Skeletal muscle satellite cell (primary cell): ENCODE measurements around the gene GABRB1.

ENCODE experiments used
- H3K27me3 ChIP-seq: 2 replicates; pipeline ENCODE4 v1.7.0; 2013; ENCODE audit warnings: low read length; ENCODE audit not compliant: control insufficient read depth, insufficient read depth
- H3K36me3 ChIP-seq: 2 replicates; pipeline ENCODE4 v1.7.0; 2013; ENCODE audit warnings: mild to moderate bottlenecking, control low read depth, low read length; ENCODE audit not compliant: insufficient read depth
- H3K4me1 ChIP-seq: 2 replicates; pipeline ENCODE4 v1.7.0; 2013; ENCODE audit warnings: low read length; ENCODE audit not compliant: control insufficient read depth, insufficient read depth
- H3K4me2 ChIP-seq: 2 replicates; pipeline ENCODE4 v1.7.0; 2013; ENCODE audit warnings: mild to moderate bottlenecking, low read length
- H3K4me3 ChIP-seq: 2 replicates; pipeline ENCODE4 v1.7.0; 2013; ENCODE audit warnings: low read length
- H3K9ac ChIP-seq: 2 replicates; pipeline ENCODE4 v1.7.0; 2013; ENCODE audit warnings: mild to moderate bottlenecking, low read depth, low read length, moderate library complexity
- H3K9me3 ChIP-seq: replicated peaks from 2 replicates; pipeline ENCODE4 v1.7.0; 2013; ENCODE audit warnings: mild to moderate bottlenecking, control low read depth, low read length

Gene GABRB1

DNA sequence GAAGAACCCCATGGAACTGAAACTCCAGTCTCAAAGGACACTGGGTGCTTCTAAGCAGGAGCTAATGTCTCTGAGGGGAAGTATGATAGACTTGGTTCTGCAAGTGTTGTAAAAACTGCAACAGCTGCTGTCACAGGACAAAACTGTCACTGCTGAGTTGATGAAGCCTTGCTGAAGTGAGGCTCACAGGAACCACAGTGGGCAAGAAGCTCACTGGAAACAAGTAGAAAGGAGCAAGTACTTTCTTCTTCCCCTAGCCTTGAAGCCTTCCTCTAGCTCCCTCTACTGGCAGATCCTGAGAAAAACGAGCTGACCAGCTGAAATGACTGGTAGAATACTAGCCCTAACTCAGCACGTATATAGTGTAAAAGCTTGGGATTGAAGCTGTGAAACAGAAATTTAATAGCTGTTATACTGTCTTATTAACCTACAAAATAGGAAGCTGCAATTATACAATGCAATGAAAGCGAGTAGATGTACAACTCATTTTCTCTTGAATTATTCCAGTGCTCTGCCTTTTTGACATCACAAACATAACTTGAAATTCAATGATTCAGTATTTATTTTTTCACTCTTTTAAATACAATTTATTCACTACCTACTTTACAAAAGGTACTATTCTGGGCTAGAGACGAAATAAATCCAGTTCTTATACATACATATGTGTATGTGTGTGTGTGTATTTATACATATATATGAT, 91.4 kb downstream of the GABRB1 start:
- H3K4me2 ChIP-seq: no peak overlapping the region
- no peak overlapping the region for H3K9ac ChIP-seq
- H3K4me3 ChIP-seq: no peak overlapping the region
- no peaks in the 10 kb centered on the region for H3K4me1 ChIP-seq
- no peaks in the 10 kb centered on the region for H3K9me3 ChIP-seq
- H3K36me3 ChIP-seq: no peaks in the 10 kb centered on the region
- peaks cover 8% of the 10 kb centered on the region for H3K27me3 ChIP-seq

- no peaks in the 10 kb centered on the region for H3K9me3 ChIP-seq
- no peaks in the 10 kb centered on the region for H3K4me1 ChIP-seq
- H3K9ac ChIP-seq: no peak overlapping the region
- no peak overlapping the region for H3K4me3 ChIP-seq
- no peaks in the 10 kb centered on the region for H3K27me3 ChIP-seq
- no peak overlapping the region for H3K4me2 ChIP-seq
- H3K36me3 ChIP-seq: no peaks in the 10 kb centered on the region
Observed at GRCh38 chr4:47128991-47129390, 97.6 kb downstream of the GABRB1 start.

GRCh38 chr4:47135210-47135609, 103.8 kb downstream of the GABRB1 start:
- Histone ChIP-seq H3K4me2 (no peak overlapping the region), H3K36me3 (no peaks in the 10 kb centered on the region)

DNA sequence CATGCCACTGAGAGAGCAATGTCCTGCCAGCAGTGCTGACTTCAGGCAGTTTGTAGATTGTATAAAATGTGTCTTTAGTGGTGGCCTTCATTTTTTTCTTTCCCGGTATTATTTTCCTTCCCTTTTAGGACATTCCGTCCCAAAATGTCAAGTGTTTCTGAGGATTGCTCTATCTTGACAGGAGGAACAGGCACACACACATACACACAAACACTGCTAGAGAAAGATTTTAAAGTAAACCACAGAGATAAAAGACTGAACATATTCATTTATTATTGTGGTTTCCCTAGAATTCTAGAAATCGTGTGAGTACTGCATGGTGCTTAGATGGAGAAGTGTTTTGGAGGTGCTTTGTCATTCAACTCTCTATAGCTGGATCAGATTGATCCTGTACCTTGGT, 111.9 kb downstream of the GABRB1 start:
- H3K4me1 ChIP-seq: no peaks in the 10 kb centered on the region
- H3K4me3 ChIP-seq: no peak overlapping the region
- no peak overlapping the region for H3K9ac ChIP-seq
- no peaks in the 10 kb centered on the region for H3K36me3 ChIP-seq
- H3K4me2 ChIP-seq: no peak overlapping the region
- H3K27me3 ChIP-seq: peaks cover 15% of the 10 kb centered on the region
- no peaks in the 10 kb centered on the region for H3K9me3 ChIP-seq

More at GRCh38 chr4:47135210-47135609, 103.8 kb downstream of the GABRB1 start:
- Histone ChIP-seq H3K4me1 (no peaks in the 10 kb centered on the region), H3K4me3 (no peak overlapping the region), H3K9ac (no peak overlapping the region), H3K27me3 (peaks cover 10% of the 10 kb centered on the region), H3K9me3 (no peaks in the 10 kb centered on the region)

GRCh38 chr4:47145630-47146029, 114.3 kb downstream of the GABRB1 start:
- Histone ChIP-seq H3K9me3 (no peaks in the 10 kb centered on the region), H3K4me3 (no peak overlapping the region), H3K9ac (no peak overlapping the region), H3K27me3 (peaks cover 13% of the 10 kb centered on the region), H3K4me2 (no peak overlapping the region), H3K4me1 (no peaks in the 10 kb centered on the region), H3K36me3 (no peaks in the 10 kb centered on the region)

- H3K4me1 ChIP-seq: no peaks in the 10 kb centered on the region
- H3K36me3 ChIP-seq: no peaks in the 10 kb centered on the region
- no peak overlapping the region for H3K4me2 ChIP-seq
- no peaks in the 10 kb centered on the region for H3K9me3 ChIP-seq
- no peak overlapping the region for H3K9ac ChIP-seq
- peaks cover 10% of the 10 kb centered on the region for H3K27me3 ChIP-seq
- no peak overlapping the region for H3K4me3 ChIP-seq
Observed at GRCh38 chr4:47154816-47155370, 123.5 kb downstream of the GABRB1 start.

- H3K36me3 ChIP-seq: no peaks in the 10 kb centered on the region
- H3K9me3 ChIP-seq: no peaks in the 10 kb centered on the region
Observed at GRCh38 chr4:47155919-47156318, 124.6 kb downstream of the GABRB1 start.

GRCh38 chr4:47160095-47160494, 128.7 kb downstream of the GABRB1 start:
- no peak overlapping the region for H3K4me2 ChIP-seq
- H3K36me3 ChIP-seq: no peaks in the 10 kb centered on the region
- no peak overlapping the region for H3K9ac ChIP-seq
- H3K9me3 ChIP-seq: no peaks in the 10 kb centered on the region
- H3K4me3 ChIP-seq: no peak overlapping the region
- H3K4me1 ChIP-seq: no peaks in the 10 kb centered on the region
- peaks cover 2% of the 10 kb centered on the region for H3K27me3 ChIP-seq

More at GRCh38 chr4:47155919-47156318, 124.6 kb downstream of the GABRB1 start:
- Histone ChIP-seq H3K4me2 (no peak overlapping the region), H3K27me3 (peaks cover 10% of the 10 kb centered on the region), H3K4me1 (no peaks in the 10 kb centered on the region), H3K9ac (no peak overlapping the region), H3K4me3 (no peak overlapping the region)

DNA sequence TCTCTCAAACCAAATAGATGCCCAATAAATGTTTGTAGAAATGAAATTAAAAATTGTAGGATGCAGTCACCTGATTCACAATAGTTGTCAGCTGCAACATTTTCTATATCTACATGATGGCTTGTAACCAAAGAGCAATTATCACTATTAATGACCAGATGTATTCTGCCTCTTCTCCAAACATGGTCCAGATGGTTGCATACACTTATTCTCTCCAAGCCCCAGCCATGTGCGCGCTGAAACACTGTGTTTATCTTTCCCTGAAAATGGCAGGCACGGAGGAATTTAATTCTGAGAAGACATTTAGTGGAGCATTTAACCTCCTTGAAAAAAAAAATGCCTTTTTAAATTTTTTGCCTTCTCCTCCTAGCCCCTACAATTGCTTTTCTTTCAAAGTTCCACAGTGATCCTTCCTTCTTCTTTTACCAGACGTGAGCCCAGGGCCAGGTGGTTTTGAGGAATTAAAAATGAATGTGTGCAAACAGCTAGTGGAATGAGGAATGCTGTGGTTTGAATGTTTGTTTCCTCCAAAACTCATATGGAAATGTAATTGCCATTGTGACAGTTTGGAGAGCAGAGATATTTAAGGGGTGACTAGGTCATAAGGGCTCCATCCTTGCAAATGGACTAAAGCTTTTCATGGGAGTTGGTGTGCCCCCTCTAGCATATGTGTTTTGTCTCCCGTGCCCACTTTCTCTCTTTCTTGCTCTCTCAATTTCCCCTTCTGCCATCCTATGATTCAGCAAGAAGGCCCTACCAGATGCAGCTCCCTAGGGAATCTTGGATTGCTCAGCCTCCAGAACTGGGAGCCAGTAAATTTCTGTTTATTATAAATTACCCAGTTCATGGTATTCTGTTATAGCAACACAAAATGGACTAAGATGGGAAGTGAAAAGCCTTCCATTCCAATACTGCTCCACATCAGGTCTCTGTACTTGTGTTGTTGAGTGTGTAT, 136.0 kb downstream of the GABRB1 start:
- no peaks in the 10 kb centered on the region for H3K4me1 ChIP-seq
- H3K4me2 ChIP-seq: no peak overlapping the region
- H3K27me3 ChIP-seq: peaks cover 6% of the 10 kb centered on the region
- H3K9me3 ChIP-seq: no peaks in the 10 kb centered on the region
- H3K9ac ChIP-seq: no peak overlapping the region
- no peaks in the 10 kb centered on the region for H3K36me3 ChIP-seq
- no peak overlapping the region for H3K4me3 ChIP-seq

- peaks cover 9% of the 10 kb centered on the region for H3K27me3 ChIP-seq
- H3K4me1 ChIP-seq: no peaks in the 10 kb centered on the region
- no peak overlapping the region for H3K4me3 ChIP-seq
- no peaks in the 10 kb centered on the region for H3K9me3 ChIP-seq
- H3K36me3 ChIP-seq: no peaks in the 10 kb centered on the region
- no peak overlapping the region for H3K9ac ChIP-seq
- no peak overlapping the region for H3K4me2 ChIP-seq
Observed at GRCh38 chr4:47184083-47184482, 152.7 kb downstream of the GABRB1 start.

DNA sequence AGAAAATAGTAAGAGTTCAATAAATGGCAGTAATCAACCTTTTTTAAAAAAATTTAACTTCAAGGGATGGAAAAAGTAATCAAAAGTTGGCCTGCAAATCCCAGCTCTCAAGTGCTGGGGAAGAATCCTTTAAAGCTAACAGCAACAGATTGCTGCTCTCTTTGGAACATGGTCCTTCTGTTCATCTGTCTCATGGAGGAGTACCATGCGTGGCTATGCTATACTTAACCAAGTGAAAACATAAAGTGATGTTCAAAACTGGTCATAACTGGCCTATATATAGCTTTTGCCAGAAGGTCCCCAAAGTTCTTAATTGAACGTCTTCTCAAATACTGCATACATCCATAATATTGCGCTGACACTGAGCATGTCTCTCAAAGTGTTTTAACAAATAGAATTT, 154.4 kb downstream of the GABRB1 start:
- peaks cover 12% of the 10 kb centered on the region for H3K27me3 ChIP-seq
- H3K4me3 ChIP-seq: no peak overlapping the region
- no peaks in the 10 kb centered on the region for H3K4me1 ChIP-seq
- no peaks in the 10 kb centered on the region for H3K9me3 ChIP-seq
- no peaks in the 10 kb centered on the region for H3K36me3 ChIP-seq
- H3K4me2 ChIP-seq: no peak overlapping the region
- H3K9ac ChIP-seq: no peak overlapping the region
